Measurements from ENCODE around the gene L3MBTL2.

The L3MBTL2 gene

DNA sequence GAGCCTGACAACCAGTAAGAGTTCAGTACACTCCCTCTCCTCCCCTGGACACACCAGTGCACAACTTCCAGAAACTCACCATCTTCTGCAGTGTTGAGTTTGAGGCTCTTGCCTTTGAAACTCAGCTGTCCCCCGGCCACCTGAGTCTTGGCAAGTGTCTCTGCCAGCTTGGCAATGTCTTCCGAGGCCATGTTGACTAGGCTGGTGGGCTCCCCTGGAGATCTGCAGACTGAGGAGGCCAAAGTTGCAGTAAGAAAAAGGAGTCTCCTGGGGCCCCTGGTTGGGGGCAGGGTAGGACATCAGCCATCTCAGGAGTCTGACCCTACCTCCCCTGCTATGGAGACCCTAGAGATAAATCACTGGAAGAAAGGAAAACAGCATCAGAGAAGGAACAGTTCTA is 75.7 kb downstream of the L3MBTL2 start:
- no peak for DNase-seq
